DMS79 (cell line): Measurements from ENCODE around the gene SNX30.

ENCODE experiments used
- DNase-seq: peaks from one replicate; lab custom pipeline; 2025; lab: John Stamatoyannopoulos, UW

The SNX30 gene

GRCh38 chr9:112783551-112783954 is 33.0 kb downstream of the SNX30 start:
- DNase-seq, result no peak

- DNase-seq, result no peak
Measured at GRCh38 chr9:112784020-112784785, 33.6 kb downstream of the SNX30 start.

GRCh38 chr9:112785986-112786385 is 35.4 kb downstream of the SNX30 start:
- DNase-seq, result no peak

- DNase-seq, result no peak
Measured at GRCh38 chr9:112786829-112787520, 36.4 kb downstream of the SNX30 start.

GRCh38 chr9:112787978-112788377 is 37.4 kb downstream of the SNX30 start:
- DNase-seq, result no peak

- DNase-seq, result no peak
Measured at GRCh38 chr9:112789473-112789872, 38.9 kb downstream of the SNX30 start.

- no peak for DNase-seq
Measured at GRCh38 chr9:112789891-112790774, 39.6 kb downstream of the SNX30 start.

GRCh38 chr9:112792670-112793069 is 42.1 kb downstream of the SNX30 start:
- DNase-seq, result no peak

- no peak for DNase-seq
Measured at GRCh38 chr9:112793213-112793810, 42.8 kb downstream of the SNX30 start.

- no peak for DNase-seq
Measured at GRCh38 chr9:112794731-112795130, 44.2 kb downstream of the SNX30 start.

- DNase-seq, result no peak
Measured at GRCh38 chr9:112795921-112796320, 45.4 kb downstream of the SNX30 start.

- DNase-seq, result no peak
Measured at GRCh38 chr9:112796485-112796884, 45.9 kb downstream of the SNX30 start.

- peak; percentile 17 for DNase-seq
Measured at GRCh38 chr9:112809351-112809848, 58.8 kb downstream of the SNX30 start.

- DNase-seq, result no peak
Measured at GRCh38 chr9:112809906-112810305, 59.3 kb downstream of the SNX30 start.

GRCh38 chr9:112810696-112811490 is 60.3 kb downstream of the SNX30 start:
- DNase-seq, result no peak

GRCh38 chr9:112811518-112811917 is 61.0 kb downstream of the SNX30 start:
- no peak for DNase-seq

- DNase-seq, result no peak
Measured at GRCh38 chr9:112815868-112816267, 65.3 kb downstream of the SNX30 start.

- DNase-seq, result no peak
Measured at GRCh38 chr9:112817860-112818203, 67.3 kb downstream of the SNX30 start.

GRCh38 chr9:112819635-112820496 is 69.3 kb downstream of the SNX30 start:
- no peak for DNase-seq

- DNase-seq, result no peak
Measured at GRCh38 chr9:112820881-112821280, 70.3 kb downstream of the SNX30 start.
